Erythroblast (primary cell): ENCODE results near the gene DIP2C.

Source experiments
- GATA1 ChIP-seq: IDR thresholded peaks from 2 replicates; pipeline ENCODE4 v1.6.1; 2011; ENCODE audit warnings: low read depth, mild to moderate bottlenecking, control low read depth, low read length, moderate library complexity
- POLR2A ChIP-seq: IDR thresholded peaks from 2 replicates; pipeline ENCODE4 v1.6.1; 2011; ENCODE audit warnings: mild to moderate bottlenecking, low read length

- TF ChIP-seq POLR2A = no peak
- no peak for TF ChIP-seq GATA1
Measured at GRCh38 chr10:451021-451471, 238.4 kb downstream of the DIP2C start.
